Gastroesophageal sphincter (tissue), 4 donors: ENCODE data around the gene ZDHHC11B. TPM values are rescaled to one million over a fixed set of nuclear protein-coding genes. Genes with fewer than 3 reads are reported as not detected.

ENCODE experiments used
- ATAC-seq: fragments of 150-250 bp; one replicate; pipeline ENCODE4 v1.9.1; 2016; ENCODE audit warnings: mild to moderate bottlenecking, moderate library complexity
- H3K27ac ChIP-seq, 4 donors: fragments of 200-600 bp; sonication (generic) in 3 of 4; 1 replicate in 3 of 4; 2 replicates in 1 of 4; pipeline ENCODE4 v1.5.1; 2016 to 2019
- H3K27me3 ChIP-seq: fragments of 200-600 bp; sonication (generic); one replicate; pipeline ENCODE4 v1.5.1; 2019
- H3K36me3 ChIP-seq, 2 donors: fragments of 200-600 bp; sonication (generic); one replicate each; pipeline ENCODE4 v1.5.1; 2019; ENCODE audit warnings: control low read depth in 1 of 2
- H3K4me1 ChIP-seq, 3 donors: fragments of 200-600 bp; sonication (generic); 1 replicate in 2 of 3; 2 replicates in 1 of 3; pipeline ENCODE4 v1.5.1; 2016 to 2019; ENCODE audit warnings: control low read depth in 2 of 3
- H3K4me3 ChIP-seq, 2 donors: fragments of 200-600 bp; sonication (generic); one replicate each; pipeline ENCODE4 v1.5.1; 2019; ENCODE audit warnings: mild to moderate bottlenecking in 1 of 2, moderate library complexity in 1 of 2
- H3K9me3 ChIP-seq, 3 donors: fragments of 200-600 bp; sonication (generic); one replicate each; pipeline ENCODE4 v1.5.1; 2017 to 2019; ENCODE audit warnings: control low read depth in 2 of 3
- CTCF ChIP-seq, 4 experiments: fragments of 200-600 bp in 2 of 4; fragments of 450-650 bp in 2 of 4; sonication (generic) in 1 of 4; IDR thresholded peaks; one replicate each; pipeline ENCODE4 v1.5.1; 2017 to 2019; ENCODE audit warnings: antibody characterized with exemption in 4 of 4, mild to moderate bottlenecking in 2 of 4, moderate library complexity in 2 of 4
- EP300 ChIP-seq: sonication (generic); formaldehyde crosslinking; IDR thresholded peaks from one replicate; pipeline ENCODE4 v1.6.1; 2017; ENCODE audit warnings: antibody characterized with exemption, mild to moderate bottlenecking
- POLR2A ChIP-seq, 2 donors: fragments of 450-650 bp; IDR thresholded peaks; one replicate each; pipeline ENCODE4 v1.6.1; 2017; ENCODE audit warnings: antibody characterized with exemption in 2 of 2, mild to moderate bottlenecking in 2 of 2, moderate library complexity in 1 of 2
- POLR2AphosphoS5 ChIP-seq: sonication (generic); formaldehyde crosslinking; IDR thresholded peaks from one replicate; pipeline ENCODE4 v1.6.1; 2017; ENCODE audit warnings: antibody characterized with exemption
- WGBS, 2 donors: methylation state at CpG; one replicate each; pipeline ENCODE4 v1.1.5; 2018; ENCODE audit warnings: low coverage in 1 of 2; 5-methylcytosine and 5-hydroxymethylcytosine counted together
- total RNA-seq, 4 donors: library from RNA; depleted of rRNA; stranded (reverse); fragments of >200 nt; gene quantifications; one replicate each; pipeline ENCODE4 v1.1.0, GENCODE V29; 2016

Gene ZDHHC11B
- total RNA-seq, 4 donors from 2014 or later: 3.1 to 14.3 (median 6.9) TPM

- H3K4me1 ChIP-seq: peaks cover 11 to 86% (median 55%) of the 10 kb centered on the region in 3 donors
- H3K27ac ChIP-seq: peak overlapping the region in 3 of 4 donors; percentile 76 to 85 (median 78)
- peaks cover 0 to 15% of the 10 kb centered on the region in 2 donors for H3K36me3 ChIP-seq
- ATAC-seq: no peak
- H3K27me3 ChIP-seq: no peaks in the 10 kb centered on the region
- no peak overlapping the region for H3K4me3 ChIP-seq
- TF ChIP-seq CTCF (IDR thresholded peaks at IDR 0.05): no peak
- TF ChIP-seq POLR2AphosphoS5: no peak
- no peak for TF ChIP-seq EP300
- TF ChIP-seq POLR2A (IDR thresholded peaks at IDR 0.05): no peak
- no CpG with 5 or more reads among the region's 22 CpGs for WGBS, 2 donors
- no peaks in the 10 kb centered on the region for H3K9me3 ChIP-seq
Observed at GRCh38 chr5:669842-670395, 114.6 kb downstream of the ZDHHC11B start.

GRCh38 chr5:669111-669841 is 115.3 kb downstream of the ZDHHC11B start:
- peaks cover 0 to 21% of the 10 kb centered on the region in 2 donors for H3K36me3 ChIP-seq
- no peaks in the 10 kb centered on the region for H3K27me3 ChIP-seq
- peak; percentile 51 for ATAC-seq
- no peaks in the 10 kb centered on the region for H3K9me3 ChIP-seq
- H3K27ac ChIP-seq: peak overlapping the region in 3 of 4 donors; percentile 76 to 85 (median 78)
- WGBS, 2 donors: 78% methylated on average over 7 of the region's 40 CpGs; no CpG with 5 or more reads in 1 of the 2 donors
- no peak for TF ChIP-seq POLR2A (IDR thresholded peaks at IDR 0.05)
- TF ChIP-seq EP300: no peak
- peak in 3 of 4 experiments; percentile 69 to 87 (median 78) for TF ChIP-seq CTCF (IDR thresholded peaks at IDR 0.05)
- no peak for TF ChIP-seq POLR2AphosphoS5
- H3K4me1 ChIP-seq: peaks cover 8 to 80% (median 48%) of the 10 kb centered on the region in 3 donors
- H3K4me3 ChIP-seq: no peak overlapping the region

DNA sequence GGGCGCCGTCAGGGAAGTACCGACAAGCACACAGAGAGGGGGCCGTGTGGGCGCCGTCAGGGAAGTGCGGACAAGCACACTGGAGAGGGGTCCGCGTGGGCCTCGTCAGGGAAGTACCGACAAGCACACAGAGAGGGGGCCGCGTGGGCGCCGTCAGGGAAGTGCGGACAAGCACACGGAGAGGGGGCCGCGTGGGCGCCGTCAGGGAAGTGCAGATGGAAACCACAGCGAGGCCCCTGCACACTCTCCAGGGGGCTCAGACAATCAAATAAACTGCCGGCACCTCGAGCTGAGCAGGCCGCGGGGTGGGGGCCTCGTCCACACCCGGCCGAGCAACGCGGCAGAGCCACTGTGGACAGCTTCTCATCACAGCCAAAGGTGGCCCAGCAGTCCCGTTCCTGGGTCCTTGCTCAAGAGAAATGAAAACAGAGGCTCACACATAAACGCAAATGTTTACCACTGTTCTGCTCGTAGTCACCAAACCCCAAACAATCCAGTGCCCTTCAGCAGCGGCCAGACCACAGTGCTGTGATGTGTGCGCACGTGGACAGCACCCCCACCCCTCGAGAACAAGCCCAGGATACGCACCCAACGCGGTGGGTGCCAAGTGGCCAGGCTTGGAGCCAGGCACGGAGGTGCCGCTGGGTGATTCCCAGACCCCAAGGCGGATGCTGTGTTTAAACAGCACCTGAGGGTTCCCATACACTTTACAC is 116.1 kb downstream of the ZDHHC11B start:
- no peaks in the 10 kb centered on the region for H3K9me3 ChIP-seq
- TF ChIP-seq CTCF (IDR thresholded peaks at IDR 0.05): no peak
- no peak for TF ChIP-seq POLR2A (IDR thresholded peaks at IDR 0.05)
- TF ChIP-seq POLR2AphosphoS5: no peak
- TF ChIP-seq EP300: no peak
- H3K36me3 ChIP-seq: peaks cover 0 to 29% of the 10 kb centered on the region in 2 donors
- peaks cover 7 to 71% (median 40%) of the 10 kb centered on the region in 3 donors for H3K4me1 ChIP-seq
- H3K27me3 ChIP-seq: no peaks in the 10 kb centered on the region
- ATAC-seq: no peak
- no peak overlapping the region for H3K4me3 ChIP-seq
- peak overlapping the region in 3 of 4 donors; percentile 76 to 85 (median 78) for H3K27ac ChIP-seq
- WGBS, 2 donors: 69 to 100% methylated on average over 1 to 3 of the region's 44 CpGs

GRCh38 chr5:666816-667498 is 117.6 kb downstream of the ZDHHC11B start:
- Histone ChIP-seq H3K9me3 (no peaks in the 10 kb centered on the region), H3K27me3 (no peaks in the 10 kb centered on the region), H3K36me3 (peaks cover 0 to 44% of the 10 kb centered on the region in 2 donors), H3K4me1 (peaks cover under 1 to 56% (median 25%) of the 10 kb centered on the region in 3 donors), H3K27ac (peak overlapping the region in 1 of 4 donors; percentile 44), H3K4me3 (no peak overlapping the region)
- 55 to 86% methylated on average over 1 to 10 of the region's 13 CpGs for WGBS, 2 donors
- no peak for ATAC-seq
- TF ChIP-seq POLR2AphosphoS5: no peak
